Fibroblast of upper back skin (primary cell): ENCODE results near the gene UACA.
"Not testable (repeated sequence)": the region's sequence is repeated elsewhere in the genome, so short reads cannot be mapped to it uniquely, and the experiment has no call there.

Source experiments
- DNase-seq: peaks from one replicate; pipeline ENCODE4 v3.0.0-alpha.2; 2013

The UACA gene, protein sequence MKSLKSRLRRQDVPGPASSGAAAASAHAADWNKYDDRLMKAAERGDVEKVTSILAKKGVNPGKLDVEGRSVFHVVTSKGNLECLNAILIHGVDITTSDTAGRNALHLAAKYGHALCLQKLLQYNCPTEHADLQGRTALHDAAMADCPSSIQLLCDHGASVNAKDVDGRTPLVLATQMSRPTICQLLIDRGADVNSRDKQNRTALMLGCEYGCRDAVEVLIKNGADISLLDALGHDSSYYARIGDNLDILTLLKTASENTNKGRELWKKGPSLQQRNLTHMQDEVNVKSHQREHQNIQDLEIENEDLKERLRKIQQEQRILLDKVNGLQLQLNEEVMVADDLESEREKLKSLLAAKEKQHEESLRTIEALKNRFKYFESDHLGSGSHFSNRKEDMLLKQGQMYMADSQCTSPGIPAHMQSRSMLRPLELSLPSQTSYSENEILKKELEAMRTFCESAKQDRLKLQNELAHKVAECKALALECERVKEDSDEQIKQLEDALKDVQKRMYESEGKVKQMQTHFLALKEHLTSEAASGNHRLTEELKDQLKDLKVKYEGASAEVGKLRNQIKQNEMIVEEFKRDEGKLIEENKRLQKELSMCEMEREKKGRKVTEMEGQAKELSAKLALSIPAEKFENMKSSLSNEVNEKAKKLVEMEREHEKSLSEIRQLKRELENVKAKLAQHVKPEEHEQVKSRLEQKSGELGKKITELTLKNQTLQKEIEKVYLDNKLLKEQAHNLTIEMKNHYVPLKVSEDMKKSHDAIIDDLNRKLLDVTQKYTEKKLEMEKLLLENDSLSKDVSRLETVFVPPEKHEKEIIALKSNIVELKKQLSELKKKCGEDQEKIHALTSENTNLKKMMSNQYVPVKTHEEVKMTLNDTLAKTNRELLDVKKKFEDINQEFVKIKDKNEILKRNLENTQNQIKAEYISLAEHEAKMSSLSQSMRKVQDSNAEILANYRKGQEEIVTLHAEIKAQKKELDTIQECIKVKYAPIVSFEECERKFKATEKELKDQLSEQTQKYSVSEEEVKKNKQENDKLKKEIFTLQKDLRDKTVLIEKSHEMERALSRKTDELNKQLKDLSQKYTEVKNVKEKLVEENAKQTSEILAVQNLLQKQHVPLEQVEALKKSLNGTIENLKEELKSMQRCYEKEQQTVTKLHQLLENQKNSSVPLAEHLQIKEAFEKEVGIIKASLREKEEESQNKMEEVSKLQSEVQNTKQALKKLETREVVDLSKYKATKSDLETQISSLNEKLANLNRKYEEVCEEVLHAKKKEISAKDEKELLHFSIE (N-terminal part only)

DNA sequence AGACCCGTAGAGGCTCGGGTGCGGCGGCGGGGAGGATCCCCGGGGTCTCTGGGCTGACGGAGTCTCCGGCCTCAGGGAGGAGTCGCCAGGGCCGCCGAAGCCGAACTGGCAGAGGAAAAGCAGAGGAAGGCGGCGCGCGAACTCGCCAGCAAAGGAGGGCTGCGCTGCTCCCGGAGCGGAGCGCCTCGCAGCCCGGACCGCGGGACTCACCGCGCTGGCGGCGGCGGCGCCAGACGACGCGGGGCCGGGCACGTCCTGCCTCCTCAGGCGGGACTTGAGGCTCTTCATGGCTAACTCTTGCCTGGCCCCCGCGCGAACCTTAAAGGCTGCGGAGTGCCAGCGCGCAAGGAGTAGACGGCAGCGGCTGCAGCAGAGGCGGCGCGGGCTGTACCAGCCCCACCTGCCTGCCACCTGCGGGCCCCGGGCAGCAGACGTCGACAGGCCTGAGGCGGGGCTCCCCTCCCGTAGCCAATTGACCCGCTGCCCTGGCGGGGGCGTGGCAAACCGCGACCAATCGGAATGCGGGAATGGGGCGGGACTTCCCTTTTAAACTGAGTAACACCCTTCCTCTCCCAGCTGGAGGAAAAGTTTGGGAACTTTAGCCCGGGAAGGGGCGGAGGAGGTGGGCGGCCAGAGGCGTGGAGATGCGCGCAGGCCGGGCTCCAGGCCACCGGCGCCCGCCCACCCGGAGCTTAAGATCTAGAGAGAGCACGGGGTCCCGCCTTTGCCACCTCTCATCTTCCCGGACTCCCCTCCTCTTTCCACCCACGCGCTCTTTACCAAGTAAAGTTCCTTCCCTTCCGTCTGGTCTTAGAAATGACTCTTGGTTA is at the start of gene UACA:
TSS of gene UACA (minus strand) at position 439 of the 830 bp plus-strand sequence. CDS start at position 288, 151 bp downstream.
- DNase-seq, result peak; percentile 96

DNA sequence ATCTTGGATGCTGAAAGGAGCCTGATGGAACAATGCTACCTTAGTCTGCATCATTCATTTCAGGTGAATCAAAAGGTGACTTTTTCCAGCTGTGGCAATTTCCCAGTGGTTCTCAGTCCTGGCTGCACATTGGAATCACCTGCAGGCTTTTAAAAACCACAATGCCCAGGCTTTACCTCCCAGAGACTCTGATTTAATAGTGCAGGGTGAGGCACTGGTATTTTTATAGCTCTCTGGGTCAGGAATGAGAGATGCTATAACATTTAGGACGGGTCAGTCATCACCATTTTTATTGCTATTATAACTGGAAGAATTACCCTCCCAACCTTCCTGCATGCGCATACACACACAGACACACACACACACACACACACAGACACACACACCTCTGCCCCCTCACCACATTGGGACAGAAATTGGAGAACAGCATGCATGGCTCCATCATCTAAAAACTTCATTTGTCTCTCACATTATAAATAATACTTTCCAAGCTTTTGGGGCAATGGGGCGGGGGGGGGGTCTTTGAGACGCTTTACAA is 49.5 kb upstream of the UACA start:
- no peak for DNase-seq

DNA sequence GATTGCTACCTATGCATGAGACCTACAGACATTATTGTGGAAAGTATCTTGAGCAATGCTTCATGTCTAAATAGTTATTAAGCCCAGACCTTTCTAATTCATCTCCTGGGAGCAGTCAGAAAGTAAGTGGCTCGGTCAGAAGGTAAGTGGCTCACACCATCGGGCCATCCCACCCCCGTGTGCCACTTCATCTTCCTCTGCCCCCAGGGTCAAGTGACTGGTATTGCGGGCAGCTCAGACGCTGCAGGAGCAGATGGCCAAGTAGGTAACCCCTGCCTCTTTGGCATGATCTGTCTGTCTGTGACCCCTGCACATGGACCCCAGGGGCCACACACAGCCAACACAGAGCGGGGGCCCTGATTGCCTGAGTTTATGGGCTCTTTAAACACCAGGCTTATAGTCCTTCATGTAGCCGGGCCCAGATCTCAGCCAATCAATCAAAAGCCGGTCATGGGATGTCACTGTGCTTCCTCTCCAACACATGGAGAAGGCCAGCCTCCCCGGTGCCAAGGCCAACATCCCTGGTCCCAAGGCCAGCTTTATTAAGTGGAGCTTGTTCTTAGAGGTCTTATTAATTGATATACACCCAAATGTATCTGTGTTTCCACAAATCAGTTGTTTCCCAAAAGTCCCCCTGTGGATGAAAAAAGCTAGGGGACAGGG is 47.7 kb upstream of the UACA start:
- no peak for DNase-seq

DNA sequence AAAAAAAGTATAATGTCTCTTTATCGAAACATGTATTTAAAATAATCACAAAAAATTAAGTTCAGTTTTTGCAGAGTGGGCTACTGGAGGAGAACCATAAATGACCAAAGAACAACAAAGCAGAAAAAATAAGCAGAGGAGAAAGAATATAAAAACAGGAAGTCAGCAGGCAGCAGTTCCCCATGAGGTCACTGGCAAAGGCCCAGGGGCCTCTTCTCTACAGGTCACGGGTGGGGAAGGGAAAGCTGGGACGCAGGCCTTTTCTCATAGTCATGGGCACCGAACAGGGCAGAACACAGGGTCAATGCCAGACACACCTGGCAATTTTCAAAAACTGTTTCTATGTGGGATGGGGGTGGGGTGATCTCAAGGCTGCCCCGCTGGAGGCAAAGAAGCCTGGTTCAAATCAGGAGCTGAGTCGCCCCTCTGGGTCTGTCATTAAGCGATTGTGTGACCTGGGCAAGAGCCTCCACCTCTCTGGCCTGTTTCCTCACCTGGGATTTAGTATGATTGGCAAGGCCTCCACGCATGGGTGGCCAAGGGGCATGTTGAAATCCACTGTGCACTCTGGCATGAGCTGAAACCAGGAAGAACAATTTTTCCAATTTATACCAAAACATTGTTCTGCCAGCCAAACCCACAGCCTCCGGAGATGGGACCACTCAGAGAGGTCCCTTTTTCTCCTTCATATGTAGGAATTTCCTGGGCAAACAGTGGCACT is 43.8 kb upstream of the UACA start:
- no peak for DNase-seq

DNA sequence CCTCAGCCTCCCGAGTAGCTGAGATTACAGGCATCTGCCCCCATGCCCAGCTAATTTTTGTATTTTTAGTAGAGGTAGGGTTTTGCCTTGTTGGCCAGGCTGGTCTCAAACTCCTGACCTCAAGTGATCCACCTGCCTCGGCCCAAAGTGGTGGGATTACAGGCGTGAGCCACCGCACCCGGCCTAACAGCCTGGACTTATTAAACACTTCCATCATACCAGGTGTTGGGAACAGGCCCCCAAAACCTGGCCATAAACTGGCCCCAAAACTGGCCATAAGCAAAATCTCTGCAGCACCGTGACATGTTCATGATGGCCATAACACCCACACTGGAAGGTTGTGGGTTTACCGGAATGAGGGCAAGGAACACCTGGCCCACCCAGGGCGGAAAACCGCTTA is 41.0 kb upstream of the UACA start:
- DNase-seq, result not testable (repeated sequence)

DNA sequence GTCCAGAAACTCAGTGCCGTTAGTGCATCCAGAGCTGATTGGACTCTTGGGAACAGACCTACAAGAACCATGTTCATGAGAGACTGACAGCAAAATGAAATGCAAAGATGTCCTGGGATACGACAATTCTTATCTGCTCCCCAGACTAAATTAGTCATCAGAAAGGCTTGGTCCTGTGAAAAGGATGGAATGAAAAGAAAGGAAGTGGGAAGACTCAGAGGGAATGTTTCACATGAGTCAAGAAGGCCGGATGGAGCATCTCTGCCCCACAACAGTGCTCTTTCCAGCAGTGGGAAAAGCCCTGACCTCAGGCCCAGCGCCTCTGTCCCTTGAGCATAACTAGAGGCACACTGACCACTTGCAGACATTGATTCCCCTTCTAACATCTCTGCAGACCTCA is 39.3 kb upstream of the UACA start:
- peak; percentile 79 for DNase-seq

DNA sequence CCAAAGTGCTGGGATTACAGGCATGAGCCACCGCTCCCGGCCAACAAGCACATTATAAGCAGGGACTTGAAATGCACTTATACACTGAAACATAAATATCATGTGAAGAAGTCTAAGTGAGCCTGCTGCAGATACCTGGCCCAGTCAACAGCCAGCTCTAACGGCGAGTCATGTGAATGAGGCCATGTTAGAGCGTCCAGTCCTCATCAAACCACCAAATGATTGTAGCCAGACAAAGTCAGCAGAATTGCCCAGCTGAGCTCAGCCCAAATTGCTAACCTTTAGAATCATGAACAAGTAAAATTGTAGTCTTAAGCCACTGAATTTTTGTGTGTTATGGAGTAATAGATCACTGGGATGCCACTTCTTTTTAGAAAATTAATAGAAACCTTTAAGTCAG is 37.8 kb upstream of the UACA start:
- DNase-seq, result peak; percentile 68

DNA sequence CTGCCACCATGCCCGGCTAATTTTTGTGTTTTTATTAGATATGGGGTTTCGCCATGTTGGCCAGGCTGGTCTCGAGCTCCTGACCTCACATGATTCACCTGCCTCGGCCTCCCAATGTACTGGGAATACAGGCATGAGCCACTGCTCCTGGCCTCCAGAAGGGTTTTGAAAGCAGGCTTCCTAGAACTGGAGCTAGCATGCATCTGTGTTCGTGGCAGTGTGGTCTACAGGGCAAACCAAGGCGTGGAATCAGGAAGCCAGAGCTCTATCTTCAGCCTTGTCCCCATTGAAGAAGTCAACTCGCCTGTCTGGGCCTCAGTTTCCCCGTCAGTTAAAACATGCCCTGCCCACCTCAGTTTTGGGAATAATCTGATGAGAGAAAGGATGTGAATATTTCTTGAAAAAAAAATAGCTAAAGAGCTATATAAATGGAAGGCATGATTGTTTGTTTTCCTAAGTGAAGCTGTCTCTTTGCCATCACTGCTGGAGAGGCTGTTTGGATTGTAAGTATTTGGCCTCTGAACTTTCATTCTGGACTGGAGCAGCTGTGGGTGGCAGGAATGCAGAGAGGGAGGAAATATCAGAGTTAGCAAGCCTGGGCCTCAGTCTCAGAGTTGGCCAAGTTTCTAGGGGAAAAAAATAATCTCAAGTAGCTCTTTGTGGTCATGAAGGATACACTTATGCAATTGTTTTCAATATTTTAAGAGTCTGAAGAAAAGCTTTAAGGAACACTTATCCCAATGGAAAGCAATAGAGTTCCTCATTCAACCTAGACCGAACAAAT is 36.5 kb upstream of the UACA start:
- DNase-seq, result peak; percentile 97

DNA sequence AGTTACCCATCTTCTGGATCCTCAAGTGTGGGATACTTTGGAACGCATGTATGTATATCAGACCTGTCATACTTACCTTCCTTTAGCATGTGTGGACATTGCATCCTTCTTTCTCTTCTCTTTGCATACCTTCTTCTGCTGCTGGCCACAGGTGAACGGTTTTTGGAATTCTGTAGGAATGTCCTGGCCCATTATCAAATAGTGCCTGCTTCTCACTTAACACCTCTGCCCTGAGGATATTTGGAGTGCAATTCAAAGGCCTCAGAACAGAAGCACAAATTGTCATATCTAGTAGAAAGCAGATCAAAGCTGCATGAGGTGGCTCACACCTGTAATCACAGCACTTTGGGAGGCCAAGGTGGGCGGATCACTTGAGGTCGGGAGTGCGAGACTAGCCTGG is 34.1 kb upstream of the UACA start:
- DNase-seq, result no peak

DNA sequence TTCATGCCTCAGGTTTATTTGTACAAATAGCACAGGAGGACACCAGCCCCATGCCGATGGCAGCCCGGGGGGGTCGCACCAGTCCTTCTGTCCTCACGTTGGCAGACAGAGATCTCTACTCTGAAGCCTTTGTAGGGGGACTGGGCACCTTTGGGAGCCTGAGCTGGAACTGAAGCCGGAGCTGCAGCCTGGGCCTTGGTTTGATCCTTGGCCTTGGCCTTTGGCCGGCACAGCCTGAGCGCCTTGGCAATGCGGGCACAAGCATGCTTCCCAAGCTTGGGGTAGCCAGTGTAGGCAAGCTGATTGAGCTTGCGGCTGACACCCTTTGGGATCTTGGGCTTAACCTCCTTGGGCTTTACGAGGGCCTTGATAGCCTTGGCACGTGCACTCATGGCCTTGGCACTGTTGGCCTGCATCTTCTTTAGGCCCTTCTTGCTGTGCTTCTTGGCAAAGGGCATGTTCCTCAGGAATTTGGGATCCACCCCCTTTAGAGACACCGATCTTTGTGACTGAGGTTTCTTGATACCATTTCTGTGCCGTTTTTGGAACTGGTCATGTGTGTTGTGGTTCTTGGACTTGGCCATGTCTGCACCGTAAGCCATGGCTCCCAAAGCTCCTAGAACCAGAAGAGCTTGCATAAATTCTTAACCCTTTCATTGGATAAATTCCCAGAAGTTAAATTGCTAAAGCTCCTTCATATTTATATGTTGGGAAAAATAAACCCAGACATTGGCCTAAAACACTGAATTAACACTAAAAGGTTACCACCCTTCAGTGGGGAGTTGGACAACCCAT is 33.4 kb upstream of the UACA start:
- DNase-seq, result no peak

DNA sequence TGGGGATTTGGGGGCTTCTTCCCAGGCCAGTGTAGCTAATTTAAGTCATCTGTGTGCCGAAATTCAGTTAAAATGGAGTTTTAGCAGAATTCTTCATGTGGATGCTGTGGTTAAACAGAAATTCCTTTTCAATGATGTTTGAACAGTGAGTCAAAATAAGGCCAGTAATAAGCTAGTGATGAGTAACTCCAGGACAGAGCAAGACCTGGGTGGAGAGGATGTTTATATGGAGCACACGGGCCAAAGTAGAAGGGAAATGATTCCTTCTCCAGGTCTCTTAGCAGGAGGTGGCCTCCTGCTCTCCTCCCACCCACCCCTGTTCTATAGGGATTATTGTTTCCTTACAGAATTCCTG is 31.9 kb upstream of the UACA start:
- DNase-seq, result peak; percentile 97

DNA sequence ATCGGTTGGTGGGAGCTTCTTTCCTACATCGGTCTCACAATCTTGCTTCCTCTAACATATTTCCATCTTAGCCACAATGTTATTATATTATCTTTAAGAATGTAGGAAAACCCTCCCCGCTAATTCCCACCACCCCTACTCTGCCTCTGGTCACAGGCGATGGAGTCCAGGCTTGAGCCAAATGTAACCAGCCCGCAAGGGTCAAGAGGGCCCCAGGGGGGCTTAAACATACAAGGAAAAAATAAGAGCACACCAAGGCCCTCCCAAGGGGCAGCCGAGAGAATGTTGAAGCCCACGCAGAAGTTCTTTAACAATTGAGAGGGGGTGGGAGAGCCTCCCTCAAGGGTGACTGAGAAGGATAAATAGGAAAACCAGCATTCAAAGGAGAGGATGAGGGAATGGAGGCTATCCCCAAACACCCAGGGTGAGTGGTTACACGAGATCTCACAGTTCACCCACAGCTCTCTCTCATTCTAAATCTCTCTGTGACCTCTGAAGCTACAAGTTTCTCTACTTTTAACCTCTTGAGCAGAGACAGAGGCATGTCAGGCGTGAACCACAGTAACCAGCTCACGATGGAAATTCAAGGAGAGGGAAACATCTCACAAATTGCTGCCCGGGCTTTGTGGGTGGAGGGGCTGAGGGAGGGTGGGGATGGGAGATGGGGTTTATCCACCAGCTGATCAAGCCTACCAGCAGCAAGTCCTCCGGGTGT is 31.4 kb upstream of the UACA start:
- DNase-seq, result peak; percentile 66

DNA sequence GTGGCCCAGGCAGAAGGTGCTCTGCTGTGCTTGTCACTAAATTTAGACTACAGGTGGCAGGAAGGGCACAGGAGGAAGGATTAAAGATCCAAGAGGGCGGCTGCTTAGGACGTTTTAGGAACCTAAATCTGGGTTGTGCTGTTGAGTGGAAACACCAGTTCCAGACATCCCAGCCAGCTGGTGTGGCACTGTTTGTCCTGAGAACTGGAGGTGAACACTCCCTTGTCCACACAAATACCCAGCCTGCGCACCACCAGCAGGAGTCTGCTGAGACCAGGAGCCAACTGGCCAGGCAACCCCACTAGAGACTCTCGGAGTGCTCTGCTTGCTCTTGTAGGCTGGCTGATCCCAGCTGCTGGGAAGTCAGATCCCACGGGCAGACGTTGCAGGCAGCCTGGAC is 30.3 kb upstream of the UACA start:
- no peak for DNase-seq

DNA sequence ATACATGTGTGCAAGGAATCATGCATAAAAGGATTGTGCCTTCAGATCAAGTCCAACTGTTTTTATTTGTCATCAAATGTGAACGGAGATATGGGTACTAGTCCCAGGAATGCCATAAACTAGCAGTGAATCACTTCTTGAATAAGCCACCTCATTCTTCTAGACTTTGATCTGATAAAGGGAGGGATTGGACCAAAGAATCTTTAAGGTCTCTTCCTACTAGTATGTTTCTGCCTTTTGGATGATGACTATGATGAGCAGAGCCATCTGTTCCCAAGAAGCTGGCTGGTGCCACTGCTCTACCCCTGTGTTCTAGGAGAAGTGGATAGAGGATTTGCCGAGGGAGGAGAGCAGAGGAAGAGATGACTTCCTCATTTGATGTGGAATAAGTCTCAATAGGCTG is 28.8 kb upstream of the UACA start:
- DNase-seq, result peak; percentile 73

DNA sequence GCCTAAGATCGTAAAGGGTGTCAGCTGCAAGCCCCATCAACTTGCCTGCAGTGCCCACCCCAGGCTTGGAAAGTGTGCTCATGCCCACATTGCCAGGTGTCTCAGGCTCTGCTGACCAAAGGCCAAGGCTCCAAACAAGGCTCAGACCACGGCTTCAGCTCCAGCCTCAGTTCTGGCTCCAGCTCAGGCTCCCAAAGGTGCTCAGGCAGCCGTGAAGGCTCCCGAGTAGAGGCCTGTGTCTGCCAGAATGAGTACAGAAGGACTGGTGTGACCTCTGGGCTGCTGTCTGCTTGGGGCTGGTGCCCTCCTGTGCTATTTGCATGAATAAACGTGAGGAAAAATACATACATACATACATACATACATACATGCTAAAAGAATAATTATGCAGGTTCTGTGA is 27.9 kb upstream of the UACA start:
- no peak for DNase-seq

DNA sequence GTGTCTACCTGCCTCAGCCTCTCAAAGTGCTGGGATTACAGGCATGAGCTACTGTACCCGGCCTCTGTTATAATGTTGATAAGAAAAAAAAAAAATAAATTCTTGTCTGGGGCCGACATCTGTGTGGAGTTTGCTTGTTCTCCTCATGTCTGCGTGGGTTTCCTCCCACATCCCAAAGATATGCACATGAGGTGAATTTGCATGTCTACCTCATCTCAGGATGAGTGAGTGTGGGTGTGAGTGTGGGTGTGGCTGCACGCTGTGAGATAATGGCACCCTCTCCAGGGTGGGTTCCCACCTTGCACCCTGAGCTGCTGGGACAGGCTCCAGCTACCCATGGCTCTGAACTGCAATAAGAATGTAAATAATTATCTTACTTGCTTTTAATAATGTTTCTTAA is 25.9 kb upstream of the UACA start:
- no peak for DNase-seq

DNA sequence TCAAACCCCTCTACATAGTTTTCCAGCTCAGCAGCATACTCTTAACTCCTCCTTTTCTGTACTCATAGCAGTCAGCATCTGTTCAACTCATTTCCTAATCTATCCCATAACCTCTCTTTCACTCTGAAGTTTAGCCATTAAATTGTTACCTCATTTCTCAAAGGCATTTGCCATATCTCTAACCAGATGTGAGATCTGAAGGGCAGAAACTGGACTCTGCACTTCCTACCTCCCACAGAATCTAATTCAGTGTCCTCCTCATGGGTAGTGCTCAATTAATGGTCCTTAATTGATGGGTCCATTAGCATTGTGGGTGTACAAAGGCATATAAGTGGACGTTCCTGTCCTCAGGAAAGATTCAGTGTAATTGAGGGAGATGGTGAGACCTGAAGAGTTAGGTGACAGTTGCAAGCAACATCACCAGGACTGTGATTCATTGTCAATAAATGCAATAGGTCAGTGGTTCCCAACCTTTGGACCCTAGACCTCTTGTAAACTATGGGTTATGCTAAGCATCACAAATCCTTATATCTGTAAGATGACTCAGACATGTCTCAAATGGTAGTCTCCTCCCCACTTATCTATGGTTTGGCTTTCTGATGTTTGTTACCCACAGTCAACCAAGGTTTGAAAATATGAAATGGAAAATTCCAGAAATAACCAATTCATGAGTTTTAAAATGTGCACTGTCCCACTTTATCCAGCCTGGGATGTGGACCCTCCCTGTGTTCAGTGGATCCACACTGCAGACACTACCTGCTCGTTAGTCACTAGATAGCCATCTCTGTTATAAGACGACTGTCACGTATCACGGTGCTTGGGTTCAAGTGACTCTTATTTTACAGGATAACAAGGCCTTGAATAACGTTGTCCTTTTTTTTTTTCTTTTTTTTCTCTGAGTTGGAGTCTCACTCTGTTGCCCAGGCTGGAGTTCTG is 25.0 kb upstream of the UACA start:
- DNase-seq, result peak; percentile 63
